Liver (tissue), 9 donors: Measurements from ENCODE around the gene DMWD. TPM values are rescaled to one million over a fixed set of nuclear protein-coding genes. Genes with fewer than 3 reads are reported as not detected.

Experiments used
- DNase-seq: peaks from one replicate; pipeline ENCODE4 v3.0.0-alpha.2; 2017; ENCODE audit warnings: low spot score
- H3K27ac ChIP-seq, 2 donors: one replicate each; pipeline ENCODE4 v1.7.0; 2013; ENCODE audit warnings: inconsistent platforms in 2 of 2, low read length in 2 of 2, control low read depth in 1 of 2, low read depth in 1 of 2, mild to moderate bottlenecking in 1 of 2
- H3K27me3 ChIP-seq, 4 donors: one replicate each; pipeline versions ENCODE4 v1.6.1 to v1.7.0; 2013; ENCODE audit warnings: low read length in 3 of 4, inconsistent platforms in 1 of 4, mild to moderate bottlenecking in 1 of 4, moderate library complexity in 1 of 4; ENCODE audit not compliant: control insufficient read depth in 4 of 4, insufficient read depth in 4 of 4
- H3K36me3 ChIP-seq, 4 donors: one replicate each; pipeline versions ENCODE4 v1.6.1 to v1.7.0; 2013; ENCODE audit warnings: low read length in 3 of 4, mild to moderate bottlenecking in 3 of 4, low read depth in 1 of 4, moderate library complexity in 1 of 4; ENCODE audit not compliant: control insufficient read depth in 4 of 4, insufficient read depth in 3 of 4
- H3K4me1 ChIP-seq, 4 donors: one replicate each; pipeline versions ENCODE4 v1.6.1 to v1.7.0; 2013; ENCODE audit warnings: low read length in 3 of 4, mild to moderate bottlenecking in 3 of 4, moderate library complexity in 1 of 4; ENCODE audit not compliant: control insufficient read depth in 4 of 4, insufficient read depth in 4 of 4
- H3K4me3 ChIP-seq, 3 donors: one replicate each; pipeline versions ENCODE4 v1.6.1 to v1.7.0; 2013; ENCODE audit warnings: low read length in 3 of 3, control low read depth in 1 of 3, low read depth in 1 of 3, mild to moderate bottlenecking in 1 of 3
- H3K9ac ChIP-seq, 2 donors: one replicate each; pipeline ENCODE4 v1.7.0; 2013; ENCODE audit warnings: low read length in 2 of 2, mild to moderate bottlenecking in 2 of 2, moderate library complexity in 2 of 2, control low read depth in 1 of 2, low read depth in 1 of 2
- H3K9me3 ChIP-seq, 4 donors: one replicate each; pipeline versions ENCODE4 v1.6.1 to v1.7.0; 2013; ENCODE audit warnings: low read length in 3 of 4; ENCODE audit not compliant: control insufficient read depth in 4 of 4
- EGR1 ChIP-seq, 2 donors: IDR thresholded peaks; 2 replicates each; pipeline ENCODE4 v1.6.1; 2016 to 2018; ENCODE audit warnings: antibody characterized with exemption in 2 of 2, low read depth in 2 of 2
- HNF4A ChIP-seq, 2 donors: conservative IDR thresholded peaks; 2 replicates each; pipeline ENCODE4 v1.6.1; 2016; ENCODE audit warnings: antibody characterized with exemption in 2 of 2, mild to moderate bottlenecking in 2 of 2
- HNF4G ChIP-seq: IDR thresholded peaks from 2 replicates; pipeline ENCODE4 v1.6.1; 2016; ENCODE audit warnings: antibody characterized with exemption
- JUND ChIP-seq, 2 donors: IDR thresholded peaks; 2 replicates each; pipeline ENCODE4 v1.6.1; 2016; ENCODE audit warnings: antibody characterized with exemption in 2 of 2
- MAX ChIP-seq: IDR thresholded peaks from 2 replicates; pipeline ENCODE4 v1.6.1; 2016; ENCODE audit warnings: antibody characterized with exemption
- NR2F2 ChIP-seq: IDR thresholded peaks from 2 replicates; pipeline ENCODE4 v1.6.1; 2016; ENCODE audit warnings: antibody characterized with exemption
- RAD21 ChIP-seq, 2 donors: IDR thresholded peaks; 2 replicates each; pipeline ENCODE4 v1.6.1; 2016; ENCODE audit warnings: antibody characterized with exemption in 2 of 2, mild to moderate bottlenecking in 2 of 2
- REST ChIP-seq: IDR thresholded peaks from 2 replicates; pipeline ENCODE4 v1.6.1; 2016; ENCODE audit warnings: antibody characterized with exemption, mild to moderate bottlenecking
- TAF1 ChIP-seq: conservative IDR thresholded peaks from 2 replicates; pipeline ENCODE4 v1.6.1; 2016; ENCODE audit warnings: antibody characterized with exemption, mild to moderate bottlenecking
- ZBTB33 ChIP-seq: IDR thresholded peaks from 2 replicates; pipeline ENCODE4 v1.6.1; 2016; ENCODE audit warnings: antibody characterized with exemption
- WGBS: extraction: QIAGEN DNeasy Blood & Tissue Kit; methylation state at CpG from one replicate; pipeline ENCODE4 v1.1.7; 2013; 5-methylcytosine and 5-hydroxymethylcytosine counted together
- polyA plus RNA-seq, 2 donors: library from polyadenylated mRNA; stranded (reverse) in 1 of 2; unstranded in 1 of 2; fragments of 200-250 nt in 1 of 2; fragments of >200 nt in 1 of 2; fragmentation: Nextera tagmentation in 1 of 2; extraction: Ambion mirVana in 1 of 2; gene quantifications; one replicate each; pipeline versions ENCODE4 v1.2.1 to v1.2.3, GENCODE V29; 2013 to 2015
- total RNA-seq, 2 donors: library from RNA; depleted of rRNA; stranded (reverse); fragments of >200 nt; gene quantifications; one replicate each; pipeline ENCODE4 v1.2.3, GENCODE V29; 2014
- TF ChIP-seq, protein P1 (sequence below): fragments of 150-350 bp; IDR thresholded peaks from 2 replicates; pipeline ENCODE4 v1.5.1; 2017; ENCODE audit warnings: improper control_type of control experiment, low read depth, low read length; ENCODE audit not compliant: missing input control
- donor health status: healthy.
- donor health status: healthy.
- donor health status: healthy.
- donor health status: healthy.
- donor health status: healthy.

The DMWD gene
- total and polyA plus RNA-seq, 4 donors, result 3.7 to 14.6 (median 8.9) TPM

GRCh38 chr19:45768655-45768983, 24.0 kb downstream of the DMWD start:
- Histone ChIP-seq H3K36me3 (peaks cover 0 to 2% (median 0%) of the 10 kb centered on the region in 4 donors), H3K4me3 (peak overlapping the region; percentile 86 to 95 (median 89)), H3K27me3 (no peaks in the 10 kb centered on the region), H3K27ac (peak overlapping the region; percentile 86 to 99), H3K9ac (peak overlapping the region in 1 of 2 donors; percentile 76), H3K9me3 (no peaks in the 10 kb centered on the region), H3K4me1 (peaks cover 9 to 56% (median 29%) of the 10 kb centered on the region in 4 donors)
- TF ChIP-seq JUND (IDR thresholded peaks at IDR 0.05) (no peak), ZBTB33 (no peak), HNF4G (no peak), NR2F2 (no peak), EGR1 (IDR thresholded peaks at IDR 0.05; ENCODE audit: low read depth in 2 of 2) (no peak), HNF4A (conservative IDR thresholded peaks at IDR 0.05) (no peak), MAX (no peak), TAF1 (no peak), REST (no peak)
- TF ChIP-seq, protein P1, sequence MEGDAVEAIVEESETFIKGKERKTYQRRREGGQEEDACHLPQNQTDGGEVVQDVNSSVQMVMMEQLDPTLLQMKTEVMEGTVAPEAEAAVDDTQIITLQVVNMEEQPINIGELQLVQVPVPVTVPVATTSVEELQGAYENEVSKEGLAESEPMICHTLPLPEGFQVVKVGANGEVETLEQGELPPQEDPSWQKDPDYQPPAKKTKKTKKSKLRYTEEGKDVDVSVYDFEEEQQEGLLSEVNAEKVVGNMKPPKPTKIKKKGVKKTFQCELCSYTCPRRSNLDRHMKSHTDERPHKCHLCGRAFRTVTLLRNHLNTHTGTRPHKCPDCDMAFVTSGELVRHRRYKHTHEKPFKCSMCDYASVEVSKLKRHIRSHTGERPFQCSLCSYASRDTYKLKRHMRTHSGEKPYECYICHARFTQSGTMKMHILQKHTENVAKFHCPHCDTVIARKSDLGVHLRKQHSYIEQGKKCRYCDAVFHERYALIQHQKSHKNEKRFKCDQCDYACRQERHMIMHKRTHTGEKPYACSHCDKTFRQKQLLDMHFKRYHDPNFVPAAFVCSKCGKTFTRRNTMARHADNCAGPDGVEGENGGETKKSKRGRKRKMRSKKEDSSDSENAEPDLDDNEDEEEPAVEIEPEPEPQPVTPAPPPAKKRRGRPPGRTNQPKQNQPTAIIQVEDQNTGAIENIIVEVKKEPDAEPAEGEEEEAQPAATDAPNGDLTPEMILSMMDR, result no peak
- DNase-seq, result no peak
- 2% methylated on average over 33 of the region's 33 CpGs for WGBS

- Histone ChIP-seq H3K9ac (peak overlapping the region; percentile 21 to 72), H3K27ac (peak overlapping the region; percentile 86 to 99), H3K4me1 (peaks cover 9 to 55% (median 26%) of the 10 kb centered on the region in 4 donors), H3K27me3 (no peaks in the 10 kb centered on the region), H3K9me3 (no peaks in the 10 kb centered on the region), H3K4me3 (peak overlapping the region; percentile 83 to 95 (median 86)), H3K36me3 (peaks cover 0 to 2% (median 0%) of the 10 kb centered on the region in 4 donors)
- TF ChIP-seq RAD21 (IDR thresholded peaks at IDR 0.05) (peak in 1 of 2 donors; percentile 4), ZBTB33 (no peak)
- DNase-seq, result peak; percentile 52
- under 1% methylated on average over 102 of the region's 102 CpGs for WGBS
These were observed 24.6 kb downstream of the DMWD start for GRCh38 chr19:45767881-45768654.
